Measurements from ENCODE around the gene INSIG2. TPM values are rescaled to one million over a fixed set of nuclear protein-coding genes. Genes with fewer than 3 reads are reported as not detected.

INSIG2 gene
- total RNA-seq (2022; extraction: Qiagen RNA extraction; ENCODE audit: low read depth) = 10.0 to 15.0 TPM (median 12.0 TPM) in 5 replicates

DNA sequence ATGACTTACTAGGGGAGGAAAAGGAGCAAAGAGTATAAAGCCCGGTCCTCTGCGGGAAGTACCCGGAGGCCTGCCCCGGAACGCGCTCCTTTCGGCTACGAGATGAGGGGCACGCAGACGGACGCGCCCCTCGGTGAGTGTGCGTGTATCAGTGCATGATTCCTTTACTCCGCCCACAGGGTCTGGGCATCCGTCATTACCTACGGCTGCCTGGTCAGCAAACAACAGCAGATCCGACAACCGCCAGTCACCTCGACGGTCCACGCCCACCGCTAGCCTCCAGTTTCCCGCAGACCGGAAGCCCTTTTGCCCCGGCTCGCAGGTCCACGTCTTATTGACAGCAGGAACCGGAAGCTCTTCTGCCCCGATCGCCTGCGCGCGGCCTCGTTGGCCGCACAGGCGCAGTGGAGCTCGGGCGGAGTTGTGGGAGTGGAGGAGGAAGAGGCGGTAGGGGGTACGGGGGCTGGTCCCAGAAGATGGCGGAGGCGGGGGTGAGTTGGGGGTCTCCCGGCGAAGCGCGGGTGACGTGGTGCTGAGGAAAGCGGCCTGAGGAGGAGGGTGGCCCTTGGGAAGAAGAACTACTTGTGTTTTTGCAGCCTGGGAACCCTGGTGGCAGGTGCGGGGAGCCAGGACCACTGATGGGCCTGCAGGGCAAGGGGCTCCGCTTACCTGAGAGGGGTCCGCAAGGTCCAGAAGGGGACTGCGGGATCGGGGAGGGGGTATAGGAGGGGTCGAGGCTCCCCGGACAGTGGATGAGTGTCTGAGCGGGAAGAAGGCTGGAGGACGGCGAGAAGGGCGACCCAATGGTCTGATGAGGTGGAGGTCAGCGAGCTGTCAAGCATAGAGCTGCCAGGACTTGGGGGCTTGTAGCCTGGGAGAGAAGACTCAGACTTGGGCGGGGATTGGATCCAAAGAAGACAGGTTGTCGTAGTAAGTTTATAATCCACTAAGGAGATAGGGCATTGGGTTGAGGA, at the start of gene INSIG2:
Gene INSIG2 (plus strand): TSS at position 421 of the 974 bp plus-strand sequence. CDS start 8,086 bp downstream, outside the sequence.

Other genes starting within 250 kb of the INSIG2 start
- gene CCDC93, start 74.4 kb upstream of the INSIG2 start, total RNA-seq (2022; extraction: Qiagen RNA extraction; ENCODE audit: low read depth) = 11.6 to 15.8 TPM (median 14.7 TPM) in 5 replicates

All from A549 treated with ZK216348 at 1 μM for 4 hours (cell line).